Activated T-cell treated with anti-CD3 and anti-CD28 coated beads for 48 hours (primary cell): ENCODE data around the gene MBP.
"Not testable (repeated sequence)": the region's sequence is repeated elsewhere in the genome, so short reads cannot be mapped to it uniquely, and the experiment has no call there.

ENCODE experiments used
- DNase-seq: peaks from one replicate; pipeline ENCODE4 v3.0.0-alpha.2; 2020; ENCODE audit warnings: low read depth

MBP gene

DNA sequence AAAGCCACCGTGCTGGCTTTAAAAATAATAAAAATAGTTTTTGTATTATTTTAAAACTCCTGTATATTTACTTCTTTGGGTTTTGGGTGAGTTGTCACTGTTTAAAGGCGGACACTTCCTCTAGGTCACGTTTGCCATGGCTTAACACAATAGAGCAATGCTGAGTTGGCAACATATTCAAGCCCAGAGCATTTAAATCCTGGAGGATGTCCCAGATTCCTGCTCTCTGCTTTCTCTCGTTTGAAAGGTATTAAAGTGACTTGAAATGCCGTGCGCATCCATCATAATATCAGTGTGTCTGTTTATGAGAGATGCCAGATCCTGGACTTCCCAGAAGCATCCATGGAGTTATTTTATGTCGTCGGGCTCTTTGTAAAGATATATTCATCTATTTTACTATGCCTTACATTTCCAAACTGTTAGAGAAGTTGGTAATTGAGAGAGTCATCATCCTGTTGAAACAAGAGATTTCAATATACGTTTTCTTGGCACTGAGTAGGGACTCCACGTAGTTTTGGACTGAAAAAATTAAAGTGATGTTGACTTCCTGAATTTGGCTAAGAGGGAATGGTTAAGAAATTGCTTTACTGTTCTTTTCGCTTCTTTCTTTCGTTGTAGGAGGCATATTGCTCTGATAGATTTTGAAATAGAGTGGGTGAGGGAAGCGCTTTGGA is 159.6 kb downstream of the MBP start:
- no peak for DNase-seq

GRCh38 chr18:76972241-76972640 is 160.3 kb downstream of the MBP start:
- DNase-seq: no peak

DNA sequence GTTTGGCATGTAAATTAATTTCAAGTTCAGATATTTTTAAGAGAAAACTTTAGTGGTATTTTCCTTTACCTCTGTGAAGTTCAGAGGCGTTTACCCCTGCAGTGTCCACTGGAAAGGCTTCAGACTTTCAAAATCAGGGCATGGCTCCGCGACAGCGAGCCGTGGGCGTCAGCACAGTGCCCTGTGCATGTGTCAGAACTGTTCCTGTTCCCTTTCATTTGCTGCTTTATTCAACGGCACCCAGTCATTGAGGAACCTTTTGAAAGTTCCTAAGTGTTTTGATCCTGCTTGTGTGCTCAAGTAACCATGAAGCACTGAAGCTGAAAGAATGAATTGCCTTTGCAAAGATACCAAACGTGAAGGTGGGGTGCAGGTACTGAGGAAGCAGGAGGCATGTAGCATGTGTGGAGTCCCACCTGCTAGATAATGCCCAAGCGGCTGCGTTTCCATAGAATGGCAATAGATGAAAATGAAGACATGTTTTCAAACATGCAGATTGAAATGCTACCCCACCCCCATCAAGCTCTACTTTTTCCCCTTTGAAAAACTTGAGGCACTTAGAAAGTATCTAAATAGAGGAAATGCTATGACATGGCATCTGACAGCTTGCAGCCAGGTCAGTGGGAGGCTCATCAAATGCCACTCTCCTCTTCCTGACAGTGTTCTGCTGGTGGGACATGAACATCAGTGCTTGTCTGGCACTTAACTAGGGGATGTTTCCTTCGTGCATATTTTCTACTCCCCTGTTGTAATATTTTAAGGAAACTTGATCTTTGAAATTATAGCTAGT is 161.6 kb downstream of the MBP start:
- no peak for DNase-seq

DNA sequence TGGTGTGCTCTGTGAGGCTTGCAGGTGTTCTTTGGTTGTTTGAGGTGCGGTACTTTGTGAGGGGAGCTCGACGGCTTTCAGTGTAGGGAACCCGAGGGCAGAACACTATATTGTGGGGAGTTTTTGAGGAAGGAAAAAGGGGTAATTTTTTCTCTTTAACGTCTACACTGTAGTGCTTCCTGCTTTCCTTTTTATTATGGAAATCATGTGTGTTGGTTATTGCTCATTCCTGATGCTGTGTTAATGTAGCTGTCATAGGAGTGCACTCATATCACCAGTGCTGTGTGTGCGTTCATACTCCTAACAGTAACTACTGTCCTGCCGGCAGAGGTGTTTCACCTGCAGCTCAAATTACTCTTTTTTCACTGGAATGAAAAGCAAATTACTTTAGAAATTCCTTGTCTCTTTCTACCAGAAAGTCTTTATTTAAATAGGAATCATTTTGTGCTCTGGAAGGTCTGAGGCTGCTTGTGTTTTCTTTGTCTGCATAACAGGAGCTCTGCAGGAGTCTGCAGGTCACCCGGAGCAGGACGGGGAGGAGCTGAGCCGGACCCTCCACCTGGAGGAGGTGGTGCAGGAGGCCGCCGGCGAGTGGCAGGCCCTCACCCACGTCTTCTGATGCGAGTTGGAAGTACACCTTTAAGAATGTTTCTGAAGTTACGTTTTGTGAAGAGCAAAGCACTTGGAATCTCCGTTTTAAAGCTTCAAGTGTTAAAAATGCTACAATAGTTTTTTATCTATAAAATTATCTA is 164.7 kb downstream of the MBP start:
- DNase-seq: no peak

GRCh38 chr18:76967299-76967698 is 165.3 kb downstream of the MBP start:
- DNase-seq: not testable (repeated sequence)

GRCh38 chr18:76965555-76966151 is 166.9 kb downstream of the MBP start:
- DNase-seq: not testable (repeated sequence)

- DNase-seq: no peak
Observed at GRCh38 chr18:76963936-76964335, 168.6 kb downstream of the MBP start.

GRCh38 chr18:76962851-76963250 is 169.7 kb downstream of the MBP start:
- no peak for DNase-seq

- DNase-seq: no peak
Observed at GRCh38 chr18:76960528-76961035, 172.0 kb downstream of the MBP start.

DNA sequence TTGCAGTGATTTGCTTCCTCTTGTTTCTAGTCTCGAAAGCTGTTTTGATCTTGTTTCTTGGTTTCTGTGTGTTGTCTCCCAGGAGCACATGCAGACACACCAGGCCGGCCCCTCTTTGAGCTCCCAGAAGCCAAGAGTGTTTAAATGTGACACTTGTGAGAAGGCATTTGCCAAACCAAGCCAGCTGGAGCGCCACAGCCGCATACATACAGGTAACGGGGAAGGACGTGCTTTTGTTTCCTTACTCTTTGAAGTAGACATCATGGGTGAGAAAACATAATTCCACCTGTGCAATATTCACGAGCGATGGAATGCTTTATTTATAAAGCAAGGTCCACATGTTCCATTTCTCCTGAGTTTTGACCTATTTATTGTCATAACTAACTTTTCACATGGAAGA is 173.0 kb downstream of the MBP start:
- no peak for DNase-seq

DNA sequence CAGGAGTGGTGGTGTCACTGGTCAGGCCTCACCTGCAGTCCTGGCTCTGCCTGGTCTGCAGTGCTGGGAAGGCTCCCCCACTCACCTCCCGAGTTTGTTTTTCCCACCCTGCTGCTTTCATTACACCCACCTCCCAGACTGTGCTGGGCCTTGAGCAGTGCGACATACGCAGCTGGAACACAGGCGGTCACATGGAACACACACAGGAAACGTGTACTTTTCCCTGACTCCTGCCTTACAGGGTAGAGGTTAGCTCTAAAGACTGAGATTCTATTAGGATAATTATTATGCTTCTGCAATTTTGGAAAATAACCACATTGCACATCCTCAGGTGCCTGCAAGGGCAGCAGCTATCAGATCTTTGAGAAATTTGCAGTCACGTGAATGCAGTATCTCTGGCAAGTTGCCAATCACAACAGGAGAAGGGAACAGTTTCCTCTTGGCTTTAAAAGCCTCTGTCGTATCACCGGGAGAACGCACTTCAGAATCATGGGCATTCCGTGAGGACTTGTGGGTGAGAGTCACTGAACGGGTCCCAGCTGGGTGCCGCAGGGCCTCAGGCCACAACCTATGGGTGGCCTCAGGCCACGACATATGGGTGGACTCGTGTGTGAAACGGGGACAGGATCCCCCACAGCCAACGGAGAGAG is 173.8 kb downstream of the MBP start:
- DNase-seq: no peak

- no peak for DNase-seq
Observed at GRCh38 chr18:76957384-76958355, 174.9 kb downstream of the MBP start.

DNA sequence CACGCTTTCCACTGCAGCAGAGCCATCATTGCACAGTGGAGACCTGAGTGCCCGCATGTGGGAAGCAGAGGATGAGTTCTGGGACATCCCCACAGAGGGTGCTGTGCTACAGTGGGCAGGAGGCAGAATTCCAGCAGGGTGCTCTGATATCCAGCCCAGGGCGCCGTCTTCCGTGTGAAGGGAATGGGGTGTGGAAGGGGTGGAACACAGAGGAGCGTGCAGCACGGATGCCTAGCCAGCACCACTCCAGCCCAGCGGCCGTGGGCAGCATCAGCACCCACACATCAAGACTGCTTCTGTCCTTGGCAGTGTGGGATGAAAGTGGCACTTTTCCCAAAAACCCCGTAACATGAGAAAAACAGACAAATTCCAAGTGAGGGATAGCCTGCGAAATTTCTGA is 175.9 kb downstream of the MBP start:
- no peak for DNase-seq

DNA sequence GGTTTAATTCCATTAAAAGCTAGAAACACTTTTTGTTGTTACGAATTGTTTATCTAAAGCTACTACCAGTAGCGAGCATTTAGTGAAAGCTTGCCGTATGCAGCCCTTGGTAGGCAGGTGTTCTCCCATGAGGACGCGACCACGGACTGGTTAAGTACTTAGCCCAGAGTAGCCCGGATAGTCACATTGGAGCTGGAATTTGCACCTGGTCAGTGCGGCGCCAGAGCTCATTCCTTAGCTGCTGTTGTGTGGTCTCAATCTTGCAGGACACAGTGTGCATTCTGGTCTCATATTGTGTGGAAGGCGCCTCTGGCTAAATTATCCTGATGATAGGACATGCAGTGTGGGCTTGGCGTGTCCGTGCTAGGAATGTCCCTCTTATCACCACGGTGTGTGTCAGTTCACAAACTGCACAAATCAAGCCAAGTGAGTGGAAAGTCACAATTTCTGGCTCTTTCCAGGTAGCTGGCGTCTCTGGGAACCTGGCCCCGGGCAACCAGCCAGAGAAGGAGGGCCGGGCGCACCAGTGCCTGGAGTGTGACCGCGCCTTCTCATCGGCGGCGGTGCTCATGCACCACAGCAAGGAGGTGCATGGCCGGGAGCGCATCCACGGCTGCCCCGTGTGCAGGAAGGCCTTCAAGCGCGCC is 176.9 kb downstream of the MBP start:
- DNase-seq: no peak

GRCh38 chr18:76953583-76954233 is 178.9 kb downstream of the MBP start:
- no peak for DNase-seq

DNA sequence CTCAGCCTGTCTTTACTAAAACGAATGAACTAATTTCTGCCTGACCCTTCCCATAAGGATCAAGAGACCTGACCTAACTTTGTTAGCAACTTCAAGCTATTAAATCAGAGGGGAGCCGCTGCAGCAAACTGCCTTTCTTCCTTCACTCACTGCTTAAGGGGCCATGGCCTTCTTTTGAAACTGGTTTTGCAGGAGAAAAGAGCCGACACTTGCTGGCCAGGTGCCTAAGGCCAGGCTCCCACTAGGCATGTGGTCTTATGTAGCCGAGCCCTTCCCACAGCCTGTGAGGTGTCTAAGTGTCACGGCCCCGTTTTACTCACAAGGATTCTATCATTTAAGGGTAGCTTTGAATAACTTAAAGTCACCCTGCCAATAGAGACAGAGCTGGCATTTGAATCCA is 179.4 kb downstream of the MBP start:
- no peak for DNase-seq

- DNase-seq: no peak
Observed at GRCh38 chr18:76952747-76953146, 179.8 kb downstream of the MBP start.

GRCh38 chr18:76951456-76952247 is 180.9 kb downstream of the MBP start:
- DNase-seq: no peak

GRCh38 chr18:76948345-76948744 is 184.2 kb downstream of the MBP start:
- no peak for DNase-seq
